IgD-negative memory B cell (primary cell): ENCODE data around the gene MMP13. TPM values are rescaled to one million over a fixed set of nuclear protein-coding genes. Genes with fewer than 3 reads are reported as not detected.

ENCODE experiments used
- polyA plus RNA-seq: library from polyadenylated mRNA; unstranded; fragments of 300-500 nt; fragmentation: Illumina TruSeq; gene quantifications from one replicate; pipeline ENCODE4 v1.2.3, GENCODE V29; 2021

MMP13 gene
- polyA plus RNA-seq, 1 donor from 2014 or later = not detected

Other genes with a start within 250 kb of the MMP13 start
- gene MMP27, start 250.0 kb downstream of the MMP13 start, polyA plus RNA-seq = not detected
- not detected for gene MMP8, start 230.8 kb downstream of the MMP13 start, polyA plus RNA-seq
- not detected for gene MMP10, start 175.1 kb downstream of the MMP13 start, polyA plus RNA-seq
- not detected for gene MMP1, start 157.6 kb downstream of the MMP13 start, polyA plus RNA-seq
- not detected for gene MMP3, start 112.1 kb downstream of the MMP13 start, polyA plus RNA-seq
- gene MMP12, start 80.8 kb downstream of the MMP13 start, polyA plus RNA-seq = not detected
- gene DCUN1D5, start 136.4 kb upstream of the MMP13 start, polyA plus RNA-seq = 25.9 TPM
- gene DYNC2H1, start 153.7 kb upstream of the MMP13 start, polyA plus RNA-seq = 0.29 TPM